ENCODE results near the gene VPS35L.

VPS35L gene

GRCh38 chr16:19555186-19555937 lies at the start of gene VPS35L:
VPS35L (plus strand) TSS chr16:19555703; CDS start chr16:19555730, 27 bp downstream.
- DNase-seq = peak; percentile 93

GRCh38 chr16:19506965-19507364 lies 48.5 kb upstream of the VPS35L start:
- no peak for DNase-seq

- no peak for DNase-seq
These were observed 47.6 kb upstream of the VPS35L start for GRCh38 chr16:19507867-19508266.

- DNase-seq = no peak
These were observed 43.2 kb upstream of the VPS35L start for GRCh38 chr16:19512297-19512696.

- no peak for DNase-seq
These were observed 42.0 kb upstream of the VPS35L start for GRCh38 chr16:19513377-19514053.

GRCh38 chr16:19515757-19516156 lies 39.7 kb upstream of the VPS35L start:
- DNase-seq = no peak

GRCh38 chr16:19517424-19518089 lies 37.9 kb upstream of the VPS35L start:
- DNase-seq = no peak

- no peak for DNase-seq
These were observed 37.1 kb upstream of the VPS35L start for GRCh38 chr16:19518388-19518787.

- DNase-seq = no peak
These were observed 34.6 kb upstream of the VPS35L start for GRCh38 chr16:19520861-19521331.

- DNase-seq = peak; percentile 78
These were observed 33.8 kb upstream of the VPS35L start, which contains the start of gene GDE1 for GRCh38 chr16:19521471-19522396. GDE1 (minus strand) TSS chr16:19522098; CDS start chr16:19521964, 134 bp downstream.

- no peak for DNase-seq
These were observed 33.1 kb upstream of the VPS35L start for GRCh38 chr16:19522397-19522732.

GRCh38 chr16:19522760-19523159 lies 32.7 kb upstream of the VPS35L start:
- DNase-seq = no peak

- no peak for DNase-seq
These were observed 32.3 kb upstream of the VPS35L start for GRCh38 chr16:19523184-19523558.

GRCh38 chr16:19523559-19524355 lies 31.7 kb upstream of the VPS35L start, which contains the start of gene CCP110:
CCP110 (plus strand) TSS chr16:19523942; CDS start chr16:19527882, 3,940 bp downstream.
- DNase-seq = peak; percentile 82

- no peak for DNase-seq
These were observed 31.2 kb upstream of the VPS35L start for GRCh38 chr16:19524356-19524615.

GRCh38 chr16:19524616-19525384 lies 30.7 kb upstream of the VPS35L start:
- no peak for DNase-seq

GRCh38 chr16:19525385-19525723 lies 30.1 kb upstream of the VPS35L start:
- no peak for DNase-seq

- no peak for DNase-seq
These were observed 28.3 kb upstream of the VPS35L start for GRCh38 chr16:19527161-19527560.

GRCh38 chr16:19528666-19529065 lies 26.8 kb upstream of the VPS35L start:
- DNase-seq = no peak

GRCh38 chr16:19532601-19533000 lies 22.9 kb upstream of the VPS35L start:
- DNase-seq = no peak

GRCh38 chr16:19540241-19540970 lies 15.1 kb upstream of the VPS35L start:
- no peak for DNase-seq
